HepG2 (cell line): Measurements from ENCODE around the gene NUBP2. TPM values are rescaled to one million over a fixed set of nuclear protein-coding genes. Genes with fewer than 3 reads are reported as not detected.

Experiments
- AGO2 ChIP-seq: fragments of 200-400 bp; formaldehyde crosslinking; optimal IDR thresholded peaks from 2 replicates; pipeline ENCODE3; 2017; ENCODE audit warnings: mild to moderate bottlenecking, low read depth, low read length, moderate library complexity
- ARNT2 ChIP-seq: sonication (generic); formaldehyde crosslinking; IDR thresholded peaks from 2 replicates; pipeline ENCODE4 v1.8.0; 2022; ENCODE audit warnings: mild to moderate bottlenecking, low read depth, missing genetic modification reagents, moderate library complexity
- ATF4 ChIP-seq, 2 experiments: fragments of 450-650 bp in 1 of 2; sonication (generic) in 1 of 2; formaldehyde crosslinking; IDR thresholded peaks; 2 replicates each; pipeline versions ENCODE4 v1.5.0 to v1.8.0; 2020 to 2022; ENCODE audit warnings: mild to moderate bottlenecking in 1 of 2, missing genetic modification reagents in 1 of 2
- EHMT2 ChIP-seq: fragments of 200-600 bp; sonication (generic); IDR thresholded peaks from 2 replicates; pipeline ENCODE4 v1.7.0; 2017; ENCODE audit warnings: antibody characterized with exemption, low read depth, low read length, borderline replicate concordance
- GLMP ChIP-seq: sonication (generic); formaldehyde crosslinking; IDR thresholded peaks from 2 replicates; pipeline ENCODE4 v1.9.0; 2021; ENCODE audit warnings: missing genetic modification reagents, mild to moderate bottlenecking, borderline replicate concordance
- HES4 ChIP-seq: sonication (generic); formaldehyde crosslinking; IDR thresholded peaks from 2 replicates; pipeline ENCODE4 v1.9.0; 2021; ENCODE audit warnings: mild to moderate bottlenecking, missing genetic modification reagents, borderline replicate concordance
- HOXA3 ChIP-seq: sonication (generic); formaldehyde crosslinking; IDR thresholded peaks from 2 replicates; pipeline ENCODE4 v1.5.0; 2020; ENCODE audit warnings: missing genetic modification reagents
- ISL2 ChIP-seq: sonication (generic); formaldehyde crosslinking; IDR thresholded peaks from 2 replicates; pipeline ENCODE4 v1.5.0; 2020; ENCODE audit warnings: missing genetic modification reagents
- JUN ChIP-seq: sonication (generic); formaldehyde crosslinking; IDR thresholded peaks from 2 replicates; pipeline ENCODE4 v1.4.0; 2020; ENCODE audit warnings: mild to moderate bottlenecking, missing genetic modification reagents
- KDM3A ChIP-seq: IDR thresholded peaks from 2 replicates; pipeline ENCODE4 v1.6.1; 2018; ENCODE audit warnings: low read depth, missing compliant biosample characterization
- MATR3 ChIP-seq: sonication (generic); formaldehyde crosslinking; IDR thresholded peaks from 2 replicates; pipeline ENCODE4 v1.4.0; 2020; ENCODE audit warnings: missing genetic modification reagents
- MTF1 ChIP-seq: sonication (generic); formaldehyde crosslinking; IDR thresholded peaks from 2 replicates; pipeline ENCODE4 v1.5.0; 2020; ENCODE audit warnings: missing genetic modification reagents
- NCOR1 ChIP-seq: fragments of 200-600 bp; sonication (generic); IDR thresholded peaks from 2 replicates; pipeline ENCODE4 v1.7.0; 2017; ENCODE audit warnings: antibody characterized with exemption, low read length, borderline replicate concordance
- NFE2 ChIP-seq: sonication (generic); formaldehyde crosslinking; IDR thresholded peaks from 2 replicates; pipeline ENCODE4 v1.4.0; 2020; ENCODE audit warnings: missing genetic modification reagents
- PCBP1 ChIP-seq: fragments of 200-400 bp; formaldehyde crosslinking; IDR thresholded peaks from 2 replicates; pipeline ENCODE4 v1.6.1; 2017; ENCODE audit warnings: mild to moderate bottlenecking, low read depth, low read length, borderline replicate concordance
- PHB2 ChIP-seq: fragments of 450-650 bp; IDR thresholded peaks from 2 replicates; pipeline ENCODE4 v1.6.1; 2018; ENCODE audit not compliant: partially characterized antibody
- PRMT3 ChIP-seq: sonication (generic); formaldehyde crosslinking; IDR thresholded peaks from 2 replicates; pipeline ENCODE4 v1.8.1; 2022; ENCODE audit warnings: low read depth, mild to moderate bottlenecking, moderate library complexity, missing genetic modification reagents, borderline replicate concordance
- RBAK ChIP-seq: sonication (generic); formaldehyde crosslinking; IDR thresholded peaks from 2 replicates; pipeline ENCODE4 v1.5.1; 2020; ENCODE audit warnings: mild to moderate bottlenecking, missing genetic modification reagents
- RBFOX2 ChIP-seq: fragments of 200-400 bp; formaldehyde crosslinking; IDR thresholded peaks from 2 replicates; pipeline ENCODE4 v1.6.1; 2017; ENCODE audit warnings: low read depth, mild to moderate bottlenecking, low read length
- RXRB ChIP-seq: IDR thresholded peaks from 2 replicates; pipeline ENCODE4 v1.6.1; 2016; ENCODE audit warnings: borderline replicate concordance, missing genetic modification reagents, missing compliant biosample characterization
- SETDB1 ChIP-seq: sonication (generic); formaldehyde crosslinking; IDR thresholded peaks from 2 replicates; pipeline ENCODE4 v1.5.1; 2020; ENCODE audit warnings: missing genetic modification reagents, mild to moderate bottlenecking, borderline replicate concordance
- SMC3 ChIP-seq: IDR thresholded peaks from 2 replicates; pipeline ENCODE4 v1.6.1; 2011; ENCODE audit warnings: low read length, improper control_type of control experiment
- SNAPC5 ChIP-seq: sonication (generic); formaldehyde crosslinking; IDR thresholded peaks from 2 replicates; pipeline ENCODE4 v1.8.1; 2023; ENCODE audit warnings: mild to moderate bottlenecking, missing genetic modification reagents, borderline replicate concordance
- SP4 ChIP-seq: sonication (generic); formaldehyde crosslinking; IDR thresholded peaks from 2 replicates; pipeline ENCODE4 v1.8.1; 2023; ENCODE audit warnings: mild to moderate bottlenecking, missing genetic modification reagents
- TBX2 ChIP-seq: sonication (generic); formaldehyde crosslinking; IDR thresholded peaks from 2 replicates; pipeline ENCODE4 v1.5.0; 2020; ENCODE audit warnings: missing genetic modification reagents, mild to moderate bottlenecking, borderline replicate concordance
- ZC3H4 ChIP-seq: sonication (generic); formaldehyde crosslinking; IDR thresholded peaks from 2 replicates; pipeline ENCODE4 v1.4.0; 2020; ENCODE audit warnings: missing genetic modification reagents, borderline replicate concordance
- ZFP82 ChIP-seq: sonication (generic); formaldehyde crosslinking; IDR thresholded peaks from 2 replicates; pipeline ENCODE4 v1.5.1; 2020; ENCODE audit warnings: mild to moderate bottlenecking, missing genetic modification reagents, borderline replicate concordance
- ZNF101 ChIP-seq: sonication (generic); formaldehyde crosslinking; IDR thresholded peaks from 2 replicates; pipeline ENCODE4 v1.4.0; 2020; ENCODE audit warnings: mild to moderate bottlenecking, low read depth, missing genetic modification reagents, borderline replicate concordance
- ZNF790 ChIP-seq: sonication (generic); formaldehyde crosslinking; IDR thresholded peaks from 2 replicates; pipeline ENCODE4 v1.8.0; 2022; ENCODE audit warnings: missing genetic modification reagents, mild to moderate bottlenecking, borderline replicate concordance
- ZSCAN29 ChIP-seq: sonication (generic); formaldehyde crosslinking; conservative IDR thresholded peaks from 2 replicates; pipeline ENCODE4 v1.4.0; 2020; ENCODE audit warnings: mild to moderate bottlenecking, missing genetic modification reagents
- polyA plus RNA-seq, 8 experiments: library from polyadenylated mRNA; depleted of rRNA in 3 of 8; stranded (reverse) in 7 of 8; unstranded in 1 of 8; fragments of >200 nt; fragmentation: Illumina TruSeq in 4 of 8; extraction: Trizol in 4 of 8; gene quantifications; 2 replicates each; pipeline versions ENCODE4 v1.2.1 to v1.2.3, GENCODE V29; 2011 to 2016; ENCODE audit warnings: low read depth in 4 of 8, missing spikeins in 1 of 8, mixed read lengths in 1 of 8; ENCODE audit not compliant: insufficient read depth in 1 of 8
- total RNA-seq, 5 experiments: library from RNA; depleted of rRNA; stranded (reverse); fragments of >200 nt; fragmentation: Illumina TruSeq; extraction: Trizol; gene quantifications; 2 replicates each; pipeline ENCODE4 v1.2.3, GENCODE V29; 2016; ENCODE audit warnings: low read depth in 1 of 5

Gene NUBP2
- total and polyA plus RNA-seq, 2 of the 13 experiments (the other 11 are each of a cell fraction or from before 2014, with no cell fraction given), result 25.7 to 61.5 TPM

- TF ChIP-seq ISL2 (peak; percentile 56), RBAK (CRISPR knock-in tag) (no peak), ZSCAN29 (CRISPR knock-in tag) (peak; percentile 81), ZNF790 (CRISPR knock-in tag) (peak; percentile 10; the same call in 1 of the 2 replicates), JUN (CRISPR knock-in tag) (0 out of 2 replicates have a peak, but pooled peaks have one; percentile 41), SMC3 (peak; percentile 19; the same call in 1 of the 2 replicates), PHB2 (no peak), PCBP1 (no peak; the same call in 1 of the 2 replicates), RXRB (CRISPR knock-in tag) (peak; percentile 64), EHMT2 (no peak), GLMP (peak; percentile 40; the same call in 1 of the 2 replicates), ATF4 (CRISPR knock-in tag; IDR thresholded peaks at IDR 0.05) (no peak), ZNF101 (CRISPR knock-in tag) (no peak), SETDB1 (CRISPR knock-in tag) (no peak), TBX2 (peak; percentile 60; the same call in 1 of the 2 replicates), MATR3 (CRISPR knock-in tag) (no peak), ARNT2 (CRISPR knock-in tag) (peak; percentile 76; the same call in 1 of the 2 replicates), NFE2 (CRISPR knock-in tag) (no peak), KDM3A (0 out of 2 replicates have a peak, but pooled peaks have one; percentile 66), HOXA3 (peak; percentile 96), ZFP82 (CRISPR knock-in tag) (0 out of 2 replicates have a peak, but pooled peaks have one; percentile 63), MTF1 (CRISPR knock-in tag) (peak; percentile 77; the same call in 1 of the 2 replicates), SNAPC5 (CRISPR knock-in tag) (no peak), PRMT3 (CRISPR knock-in tag) (no peak), HES4 (CRISPR knock-in tag) (no peak), AGO2 (peak; percentile 87), SP4 (CRISPR knock-in tag) (peak; percentile 67), ZC3H4 (no peak), NCOR1 (no peak), RBFOX2 (peak; percentile 96)
Observed at GRCh38 chr16:1772908-1773702, 9.7 kb upstream of the NUBP2 start, which contains the start of gene MRPS34 (continued).
